ENCODE results near the gene TCF12.

TCF12 gene

DNA sequence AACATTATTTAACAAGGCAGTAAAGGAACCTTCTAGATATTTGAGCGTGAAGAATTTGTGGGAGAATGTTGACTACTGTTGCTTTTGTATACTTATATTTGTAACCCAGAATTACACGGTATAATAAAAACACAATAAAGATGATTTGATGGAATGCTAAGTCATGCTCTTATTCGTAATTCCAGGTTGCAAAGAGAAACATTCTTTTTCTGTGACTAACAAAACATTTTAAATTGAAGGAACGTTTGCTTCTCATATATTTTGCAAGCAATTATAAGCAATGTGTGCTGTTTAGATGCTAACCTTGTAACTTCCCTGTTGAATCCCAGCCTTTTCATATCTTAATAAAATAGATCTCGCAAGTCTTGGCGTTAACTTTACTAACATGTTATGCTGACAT lies 333.5 kb downstream of the TCF12 start:
- no peak for DNase-seq (ENCODE audit: low read depth in 3 of 3)

- DNase-seq (ENCODE audit: low read depth in 3 of 3): no peak
Measured at GRCh38 chr15:57253082-57253481, 334.6 kb downstream of the TCF12 start.

DNA sequence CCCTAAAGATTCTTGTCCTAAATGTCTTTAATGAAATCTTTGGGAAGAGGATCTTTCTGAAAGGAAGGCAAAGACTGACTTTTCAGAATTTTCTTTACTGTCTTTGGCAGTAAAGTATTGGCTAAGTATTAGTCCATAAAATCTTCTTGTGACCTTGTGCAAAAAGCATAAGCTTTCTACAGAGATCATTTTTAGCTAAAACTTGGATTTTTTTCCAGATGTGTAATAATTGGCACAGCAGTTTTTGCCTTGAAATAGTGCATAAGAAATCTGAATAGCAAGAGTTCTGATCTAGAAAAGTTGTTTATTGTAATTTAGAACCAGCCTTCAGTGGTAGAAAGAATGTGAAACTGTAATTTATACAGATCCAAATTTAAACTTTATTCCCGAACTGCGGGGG lies 335.1 kb downstream of the TCF12 start:
- DNase-seq (ENCODE audit: low read depth in 3 of 3): no peak

GRCh38 chr15:57255751-57256341 lies 337.4 kb downstream of the TCF12 start:
- no peak for DNase-seq (ENCODE audit: low read depth in 3 of 3)

DNA sequence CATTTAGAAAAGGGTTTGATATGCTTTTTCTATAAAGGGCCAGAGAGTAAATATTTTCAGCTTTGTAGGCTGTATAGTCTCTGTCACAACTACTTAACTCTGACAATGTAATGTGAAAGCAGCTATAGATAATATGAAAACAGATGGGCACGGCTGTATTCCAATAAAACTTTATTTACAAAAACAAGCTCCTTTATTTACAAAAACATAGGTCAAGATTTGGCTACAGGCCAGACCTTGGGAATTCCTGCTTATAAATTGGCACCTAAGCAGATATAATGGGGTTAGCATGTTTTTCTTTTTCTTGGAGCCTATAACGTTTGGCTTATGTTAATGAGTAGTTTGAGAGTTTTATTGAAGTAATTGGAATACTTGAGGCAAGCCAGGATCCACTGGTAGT lies 338.5 kb downstream of the TCF12 start:
- no peak for DNase-seq (ENCODE audit: low read depth in 3 of 3)

DNA sequence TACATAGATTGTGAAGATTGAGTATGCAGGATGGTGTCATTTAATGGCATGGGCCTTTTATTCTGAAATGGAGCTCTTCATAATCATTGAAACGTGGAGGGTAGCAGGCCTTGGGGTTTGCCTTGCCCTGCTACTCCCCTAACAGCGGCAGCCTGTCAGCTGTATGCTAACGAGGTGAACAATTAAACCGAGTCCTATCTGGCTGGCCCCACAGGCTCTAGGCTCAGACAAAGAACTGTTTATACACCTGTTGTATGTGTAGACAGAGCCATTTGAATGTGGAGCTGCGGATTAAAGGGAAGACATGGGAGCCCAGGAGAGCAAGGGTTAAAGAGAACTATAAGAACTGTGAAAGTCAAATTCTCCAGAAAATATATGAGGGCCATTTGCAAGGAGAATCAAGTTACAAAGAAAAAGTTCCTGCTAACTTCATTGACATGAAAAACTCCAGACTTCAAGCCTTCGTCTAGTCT lies 341.2 kb downstream of the TCF12 start:
- DNase-seq (ENCODE audit: low read depth in 3 of 3): no peak

- DNase-seq (ENCODE audit: low read depth in 3 of 3): no peak
Measured at GRCh38 chr15:57263520-57263919, 345.1 kb downstream of the TCF12 start.

GRCh38 chr15:57272771-57273357 lies 354.4 kb downstream of the TCF12 start:
- no peak for DNase-seq (ENCODE audit: low read depth in 3 of 3)

DNA sequence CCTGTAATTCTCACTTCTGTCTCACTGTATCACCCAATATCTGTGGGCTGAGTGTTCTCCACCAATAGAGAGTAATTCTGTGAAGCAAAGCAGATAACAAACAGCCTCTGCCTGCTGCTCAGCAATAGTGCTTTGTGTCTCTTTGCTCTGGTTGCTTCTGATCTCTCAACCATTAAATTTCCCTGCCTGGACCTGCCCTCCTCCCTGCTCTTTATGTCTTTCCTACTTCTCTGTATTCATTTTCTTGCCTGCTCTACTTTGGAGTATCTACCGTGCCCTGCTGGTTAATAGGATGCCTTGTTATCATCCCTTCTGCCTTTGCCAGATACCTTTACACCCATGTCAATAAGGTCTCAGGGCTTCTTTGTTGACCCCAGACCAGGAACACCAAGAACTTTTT lies 355.0 kb downstream of the TCF12 start:
- DNase-seq (ENCODE audit: low read depth in 3 of 3): no peak

GRCh38 chr15:57278439-57278838 lies 360.0 kb downstream of the TCF12 start:
- DNase-seq (ENCODE audit: low read depth in 3 of 3): no peak

DNA sequence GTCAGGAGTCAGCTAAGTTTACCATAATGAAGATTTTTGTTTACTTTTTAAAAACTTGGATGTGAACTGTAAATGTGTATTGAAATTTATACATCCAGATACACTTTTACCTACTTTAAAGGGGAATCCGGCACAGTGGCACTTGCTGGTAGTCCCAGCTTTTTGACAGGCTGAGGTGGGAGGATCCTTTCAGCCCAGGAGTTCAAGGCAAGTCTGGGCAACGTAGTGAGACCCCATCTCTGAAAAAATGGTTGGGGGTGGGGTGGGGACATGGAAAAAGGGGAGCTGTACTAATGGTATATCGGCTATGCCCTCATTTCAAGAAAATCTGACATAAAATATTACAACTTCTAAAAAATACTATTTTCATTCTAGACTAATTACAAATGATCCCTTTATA lies 362.0 kb downstream of the TCF12 start:
- DNase-seq (ENCODE audit: low read depth in 3 of 3): no peak

- DNase-seq (ENCODE audit: low read depth in 3 of 3): no peak
Measured at GRCh38 chr15:57281321-57281720, 362.9 kb downstream of the TCF12 start.

- DNase-seq (ENCODE audit: low read depth in 3 of 3): no peak
Measured at GRCh38 chr15:57282686-57283085, 364.2 kb downstream of the TCF12 start.

- no peak for DNase-seq (ENCODE audit: low read depth in 3 of 3)
Measured at GRCh38 chr15:57283774-57284503, 365.5 kb downstream of the TCF12 start.

DNA sequence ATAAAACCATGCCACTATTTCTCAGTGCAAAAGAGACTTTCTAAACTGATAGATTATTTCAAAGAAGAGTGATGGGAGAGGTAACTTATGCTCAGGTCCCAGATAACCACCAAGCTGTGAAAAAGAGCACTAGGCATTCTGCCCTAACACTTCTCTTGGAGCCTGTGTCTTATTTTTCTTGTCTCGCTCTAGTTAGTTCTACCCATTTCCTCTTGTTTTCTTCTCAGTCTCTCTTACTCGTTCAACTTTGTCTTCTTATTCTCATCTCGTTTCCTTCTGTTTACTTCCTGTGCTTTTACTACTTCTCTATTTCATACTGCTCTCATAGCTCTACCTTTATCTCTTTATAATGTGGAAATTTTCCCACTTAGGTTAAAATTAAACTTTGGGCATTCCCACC lies 366.1 kb downstream of the TCF12 start:
- DNase-seq (ENCODE audit: low read depth in 3 of 3): no peak

- DNase-seq (ENCODE audit: low read depth in 3 of 3): no peak
Measured at GRCh38 chr15:57285386-57285785, 366.9 kb downstream of the TCF12 start.

GRCh38 chr15:57286446-57287122 lies 368.1 kb downstream of the TCF12 start:
- DNase-seq (ENCODE audit: low read depth in 3 of 3): no peak

DNA sequence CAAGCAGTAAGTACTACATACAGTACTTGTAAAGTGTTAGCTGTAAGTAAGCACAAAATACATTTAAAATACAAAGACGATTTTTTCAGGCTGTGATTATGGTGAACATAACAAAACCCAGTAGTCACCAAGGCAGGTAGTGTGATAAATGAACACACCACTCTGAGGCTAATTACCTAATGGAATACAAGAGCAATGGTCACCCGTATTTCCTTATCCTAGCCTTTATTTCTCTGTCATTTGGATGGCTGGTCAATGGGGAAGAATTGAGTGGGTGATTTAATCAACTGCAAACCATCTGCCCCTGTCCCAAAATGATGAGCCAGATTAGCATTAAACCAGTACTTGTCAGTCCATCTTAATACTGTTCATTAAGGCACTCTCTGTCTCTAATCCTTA lies 368.7 kb downstream of the TCF12 start:
- DNase-seq (ENCODE audit: low read depth in 3 of 3): no peak

DNA sequence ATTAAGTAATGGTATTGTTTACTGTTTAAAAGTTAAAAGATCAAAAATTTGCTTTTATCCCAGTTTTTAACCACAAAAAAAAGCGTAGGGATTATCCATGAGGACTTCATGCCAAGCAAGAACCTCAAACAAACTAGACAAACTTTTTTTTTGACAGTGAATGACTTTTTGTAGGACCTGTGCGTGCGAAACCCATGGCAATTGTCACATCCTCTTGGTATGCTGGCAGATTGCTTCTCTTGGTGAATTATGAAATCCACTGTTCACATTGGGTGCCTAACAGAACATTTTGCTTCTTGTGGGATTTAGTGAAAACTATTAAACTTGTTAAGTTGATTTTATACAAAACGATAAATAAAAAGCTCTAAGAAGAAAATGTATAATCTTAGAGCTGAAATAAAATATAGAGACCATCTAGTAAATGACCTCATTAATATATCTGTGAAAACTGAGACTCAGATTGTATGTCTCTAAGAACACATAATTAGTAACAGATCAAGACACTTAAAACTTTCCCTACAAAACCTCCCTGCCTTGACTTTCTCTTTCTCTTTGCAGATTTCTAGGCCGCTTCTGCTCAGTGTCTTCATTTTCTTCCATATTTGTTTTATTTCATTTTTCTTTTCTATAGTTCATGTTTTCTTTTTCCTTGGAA lies 370.6 kb downstream of the TCF12 start:
- no peak for DNase-seq (ENCODE audit: low read depth in 3 of 3)

DNA sequence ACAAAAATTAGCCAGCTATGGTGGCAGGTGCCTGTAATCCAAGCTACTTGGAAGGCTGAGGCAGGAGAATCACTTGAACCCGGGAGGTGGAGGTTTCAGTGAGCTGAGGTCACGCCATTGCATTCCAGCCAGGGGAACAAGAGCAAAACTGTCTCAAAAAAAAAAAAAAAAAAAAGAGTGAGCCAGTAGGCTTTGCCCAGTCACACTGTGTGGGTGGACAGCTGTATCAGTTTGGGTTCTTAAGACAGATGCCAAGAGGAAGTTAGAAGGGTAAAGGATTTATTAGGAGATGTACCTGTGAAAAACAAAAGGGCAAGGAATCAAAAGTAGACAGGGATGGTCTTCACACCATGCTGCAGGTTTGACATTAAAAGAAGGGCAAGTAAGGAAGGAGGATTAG lies 371.7 kb downstream of the TCF12 start:
- DNase-seq (ENCODE audit: low read depth in 3 of 3): no peak

GRCh38 chr15:57290826-57291225 lies 372.4 kb downstream of the TCF12 start:
- DNase-seq (ENCODE audit: low read depth in 3 of 3): no peak

GRCh38 chr15:57296473-57297162 lies 378.2 kb downstream of the TCF12 start:
- no peak for DNase-seq (ENCODE audit: low read depth in 3 of 3)
